CD4-positive, alpha-beta T cell treated with Interferon alpha-2 for 1 hour (primary cell): ENCODE data around the gene KDM5B.
"Not testable (repeated sequence)": the region's sequence is repeated elsewhere in the genome, so short reads cannot be mapped to it uniquely, and the experiment has no call there.

Source experiments
- DNase-seq, 2 donors: peaks; one replicate each; pipeline ENCODE4 v3.0.0-alpha.2; 2020 to 2022

The KDM5B gene

DNA sequence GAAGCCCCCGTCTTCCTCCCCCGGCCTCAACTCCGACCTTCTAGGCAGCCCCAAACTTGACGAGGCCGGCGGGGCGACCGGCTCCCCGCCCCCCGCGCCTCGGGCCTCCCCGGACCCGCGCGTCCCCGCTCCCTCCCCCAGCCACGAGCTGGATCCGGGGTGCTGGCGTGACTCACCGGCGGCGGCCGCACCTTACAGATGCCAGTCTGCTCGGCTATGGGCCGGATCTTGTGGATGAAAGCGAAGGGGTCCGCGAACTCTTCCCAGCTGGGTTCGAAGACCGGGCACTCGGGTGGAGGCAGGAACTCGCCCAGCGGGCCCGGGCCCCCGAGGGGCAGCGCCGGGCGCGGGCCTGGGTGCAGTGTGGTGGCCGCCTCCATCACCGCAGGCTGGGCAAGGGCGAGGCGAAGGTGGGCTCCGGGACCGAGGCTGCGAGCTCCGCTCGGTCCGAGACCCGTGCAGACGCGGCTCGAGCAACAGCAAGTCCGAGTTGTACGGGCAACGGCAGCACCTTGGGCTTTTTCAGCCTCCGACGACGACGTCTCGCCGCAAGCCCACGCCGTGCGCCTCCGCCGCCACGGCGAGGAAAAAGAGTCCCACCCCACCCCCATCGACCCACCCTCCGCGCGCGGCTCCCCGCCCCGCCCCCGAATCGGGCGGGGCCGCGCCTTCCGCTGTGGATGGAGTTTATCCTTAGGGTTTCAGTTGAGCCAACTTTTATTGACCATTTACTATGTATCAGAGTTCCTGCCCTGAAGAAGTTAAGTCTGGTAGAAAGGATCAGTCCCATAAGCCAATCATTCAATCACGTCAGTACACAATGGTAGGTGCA lies at the start of gene KDM5B:
Gene KDM5B, minus strand, starts transcription at position 496 of the 832 bp plus-strand sequence. Its CDS starts 116 bp downstream, at position 380.
- peak; percentile 50 to 67 for DNase-seq

DNA sequence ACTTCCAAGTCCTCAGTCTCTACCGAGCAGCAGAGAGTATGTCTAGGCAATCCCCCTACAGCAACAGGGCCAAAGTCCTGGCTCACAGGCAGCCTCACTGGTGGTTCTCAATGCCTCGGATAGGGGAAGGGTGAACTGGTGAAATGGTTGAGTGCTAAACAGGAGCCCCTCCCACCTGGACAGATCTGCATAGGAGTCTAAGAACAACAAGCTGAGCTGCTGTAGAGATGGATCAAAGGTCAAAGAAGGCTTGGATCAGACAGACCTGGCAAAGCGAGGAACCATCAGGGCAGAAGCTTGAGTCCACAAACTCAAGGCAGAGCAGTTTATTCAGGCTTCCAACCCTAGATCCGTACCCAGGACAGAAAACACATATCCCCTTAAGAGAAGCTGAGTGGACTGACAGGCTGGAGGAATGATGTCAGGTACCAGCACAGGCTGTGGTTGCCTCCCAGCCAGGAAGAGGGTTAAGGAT lies 49.0 kb upstream of the KDM5B start:
- no peak for DNase-seq

DNA sequence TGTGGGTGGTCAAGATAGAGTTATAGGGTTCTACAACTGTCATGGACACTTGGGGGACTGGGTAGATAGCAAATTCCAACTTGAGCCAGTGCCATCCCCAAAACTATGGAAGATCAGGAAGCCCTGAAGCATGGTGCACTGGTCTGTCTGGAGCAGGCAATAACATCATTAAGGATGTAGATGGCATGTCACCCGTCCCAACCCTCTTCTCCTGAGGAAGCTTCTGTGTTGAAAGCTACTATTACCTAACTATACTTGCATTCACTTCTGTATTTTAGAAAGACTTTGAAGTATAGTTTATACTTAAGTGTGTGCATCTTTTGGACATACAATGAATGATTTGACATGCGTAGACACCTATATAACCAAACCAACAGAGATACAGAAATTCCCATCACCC lies 47.8 kb upstream of the KDM5B start:
- DNase-seq, result no peak

DNA sequence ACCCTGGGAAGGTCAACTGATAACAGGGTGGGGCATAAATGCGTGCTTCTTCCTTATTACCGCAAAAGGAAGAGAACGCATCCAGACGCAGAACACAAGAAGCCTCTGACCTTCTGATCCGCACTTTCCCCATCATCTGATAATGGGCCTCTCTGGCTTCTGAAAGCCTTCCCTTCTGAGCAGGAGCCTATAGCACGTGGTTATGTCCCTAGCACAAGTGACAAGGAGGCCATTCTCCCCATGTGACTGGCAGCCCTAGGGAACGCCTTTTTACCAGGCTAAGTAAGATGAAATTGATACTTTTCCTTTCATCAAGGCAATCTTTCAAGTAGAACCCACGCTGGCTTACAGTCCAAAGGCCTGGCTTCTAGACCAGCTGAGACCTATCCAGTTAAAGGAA lies 46.6 kb upstream of the KDM5B start:
- DNase-seq, result no peak

DNA sequence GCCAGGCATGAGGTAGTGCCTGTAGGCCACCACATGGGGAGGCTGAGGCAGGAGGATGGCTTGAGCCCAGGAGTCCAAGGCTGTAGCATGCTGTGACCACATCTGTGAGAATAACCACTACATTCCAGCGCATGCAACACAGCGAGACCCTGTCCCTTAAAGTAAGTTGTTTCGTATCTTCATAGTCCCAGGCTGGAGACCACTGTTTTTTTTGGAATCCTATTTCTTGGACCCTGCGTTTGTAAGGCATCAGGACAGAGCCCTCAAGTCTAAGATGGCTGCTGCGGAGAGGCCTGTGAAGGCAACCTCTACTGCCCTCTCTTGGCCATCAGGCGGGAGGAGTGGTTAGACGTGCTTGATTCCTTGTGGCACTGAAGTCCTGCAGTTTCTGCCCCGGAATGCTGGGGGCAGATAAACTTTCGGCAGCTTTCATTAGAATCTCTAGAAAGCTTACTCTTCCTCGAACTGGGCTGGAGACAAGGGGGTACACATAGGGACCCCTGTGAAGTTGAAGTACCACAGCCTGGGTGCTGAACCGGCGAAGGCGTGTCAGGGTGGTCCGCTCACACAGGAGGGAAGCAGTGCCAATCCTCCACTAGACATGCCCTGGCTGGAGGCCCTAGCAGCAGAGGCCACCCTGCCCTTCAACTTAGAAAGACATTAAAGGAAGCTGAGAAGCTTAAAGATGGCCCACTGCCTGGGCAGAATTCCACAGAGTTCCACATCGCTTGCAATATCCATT lies 44.1 kb upstream of the KDM5B start:
- peak; percentile 23 to 50 for DNase-seq

DNA sequence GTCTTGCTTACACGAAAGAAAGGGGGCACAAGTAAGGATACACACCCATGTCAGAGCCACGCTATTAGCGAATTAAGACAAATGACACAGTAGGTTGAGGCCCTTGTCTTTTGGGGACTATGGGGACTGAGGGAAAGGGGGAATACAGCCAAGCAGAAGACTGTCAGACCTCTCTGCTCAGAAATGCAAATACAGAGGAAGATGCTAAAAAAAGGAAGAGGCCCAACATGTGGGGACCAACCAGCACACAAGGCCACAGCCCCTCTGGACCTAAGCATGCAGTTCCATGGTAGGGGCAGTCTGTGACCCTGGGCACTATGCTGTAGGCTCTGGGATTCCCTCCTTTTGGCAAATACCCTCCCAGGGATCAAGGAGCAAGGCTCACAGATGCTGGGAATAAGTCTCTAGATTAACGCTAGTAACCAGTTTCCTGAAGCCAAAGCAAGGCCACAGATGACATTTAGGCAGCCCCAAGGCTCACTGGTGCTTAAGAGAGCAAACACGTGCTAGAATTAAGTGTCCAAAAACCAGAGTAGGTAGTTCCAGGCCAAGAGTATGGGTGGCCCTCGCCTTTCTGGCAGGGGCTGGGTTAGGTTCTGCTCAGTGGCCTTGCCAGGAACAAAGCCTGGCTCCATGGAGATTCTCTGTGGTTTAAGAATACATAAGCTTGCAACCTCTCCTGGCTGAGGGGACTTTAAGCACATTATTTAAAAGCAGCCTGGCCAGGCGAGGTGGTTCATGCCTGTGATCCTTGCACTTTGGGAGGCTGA lies 42.6 kb upstream of the KDM5B start:
- no peak for DNase-seq

DNA sequence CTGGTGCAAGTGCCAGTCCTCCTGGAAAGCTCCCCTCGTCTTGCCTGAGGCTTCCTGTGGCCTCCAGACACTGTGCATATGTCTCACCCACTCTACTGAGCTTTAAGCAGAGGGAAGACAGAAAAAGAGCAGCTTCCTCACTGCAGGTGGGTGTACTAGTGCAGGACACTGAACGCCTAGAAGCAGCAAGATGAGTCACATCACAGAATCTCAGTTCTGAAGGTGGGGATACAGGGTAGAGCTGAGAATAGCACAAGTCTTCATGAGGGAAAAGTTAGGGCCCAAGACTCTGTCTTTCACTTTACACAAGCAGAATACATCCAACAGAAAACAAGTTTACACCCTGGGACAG lies 39.9 kb upstream of the KDM5B start:
- DNase-seq, result no peak

DNA sequence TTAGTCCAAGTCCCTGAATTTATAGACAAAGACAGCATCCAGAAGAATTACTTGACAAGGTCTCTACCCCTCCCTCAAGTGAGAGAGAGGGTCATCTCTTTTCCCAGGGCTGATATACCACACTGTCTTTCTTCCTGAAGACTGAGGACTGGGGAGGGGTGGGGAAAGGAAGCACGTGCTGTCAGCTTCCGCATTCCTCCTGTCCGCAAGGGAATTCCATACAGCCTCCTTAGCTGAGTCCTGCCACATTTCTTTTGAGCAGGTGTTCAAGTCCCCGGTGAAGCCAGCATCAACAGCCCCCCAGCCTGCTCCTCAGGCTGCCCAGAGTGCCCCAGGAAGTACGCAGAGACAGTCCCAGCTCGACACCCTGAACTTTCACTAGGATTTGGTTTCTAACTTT lies 36.7 kb upstream of the KDM5B start:
- no peak for DNase-seq

DNA sequence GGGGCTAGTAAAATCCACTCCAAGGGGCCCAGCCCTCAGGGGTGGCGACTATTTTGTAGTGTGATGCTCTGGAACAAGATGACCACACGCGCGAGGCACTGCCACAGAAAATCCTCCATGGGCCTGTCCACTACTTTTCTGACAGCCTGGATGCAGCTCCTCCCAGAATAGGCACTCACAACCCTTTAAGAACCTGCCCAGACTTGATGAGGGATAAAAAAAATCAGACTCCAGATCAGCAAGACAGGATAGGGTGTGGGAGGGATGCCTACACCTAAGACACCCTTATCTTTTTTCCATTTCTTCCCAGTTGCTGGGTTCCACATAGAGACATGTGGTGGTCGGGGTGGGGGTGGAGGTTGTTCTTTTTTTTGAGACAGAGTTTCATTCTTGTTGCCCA lies 36.0 kb upstream of the KDM5B start:
- no peak for DNase-seq

DNA sequence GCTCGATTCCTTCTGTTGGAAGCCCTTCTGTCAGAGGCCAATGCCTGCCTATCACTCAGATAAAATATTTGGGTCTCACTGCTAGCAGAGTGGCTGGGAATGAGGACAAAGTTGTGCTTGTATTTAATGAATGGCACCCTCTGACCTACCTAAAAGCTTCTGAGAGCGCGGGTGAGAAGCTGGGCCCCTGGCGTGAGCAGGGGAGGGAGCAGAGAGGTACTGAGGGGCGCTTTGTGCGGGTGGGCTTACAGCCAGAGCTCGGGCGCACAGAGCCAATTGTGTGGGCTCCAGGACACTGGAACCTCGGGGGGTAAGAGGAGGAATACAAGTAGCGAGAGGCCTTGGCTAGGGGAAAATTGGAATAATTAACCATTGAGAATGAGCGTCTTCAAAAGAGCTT lies 34.9 kb upstream of the KDM5B start:
- no peak for DNase-seq

DNA sequence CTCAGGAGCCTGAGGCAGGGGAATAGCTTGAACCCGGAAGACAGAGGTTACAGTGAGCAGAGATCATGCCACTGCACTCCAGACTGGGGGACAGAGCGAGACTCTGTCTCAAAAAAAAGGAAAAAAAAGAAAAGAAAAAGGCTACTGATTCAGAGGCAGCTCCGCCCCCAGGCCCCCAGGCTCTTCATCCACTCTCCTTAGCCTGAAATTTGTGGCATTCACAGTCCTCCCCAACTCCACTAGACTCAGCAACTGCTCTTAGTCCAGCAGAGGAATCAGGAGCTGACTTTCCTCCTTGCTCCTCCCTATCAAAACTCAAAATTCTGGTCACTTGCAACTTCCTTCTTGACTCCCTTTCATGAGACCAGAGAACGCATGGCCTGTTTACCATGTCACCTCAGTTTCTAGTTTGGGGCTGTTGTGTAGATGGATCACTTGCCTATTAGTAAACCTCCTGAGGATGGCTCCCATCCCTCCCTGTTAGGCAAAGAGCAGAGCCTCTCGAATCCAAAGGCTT lies 29.6 kb upstream of the KDM5B start:
- no peak for DNase-seq

DNA sequence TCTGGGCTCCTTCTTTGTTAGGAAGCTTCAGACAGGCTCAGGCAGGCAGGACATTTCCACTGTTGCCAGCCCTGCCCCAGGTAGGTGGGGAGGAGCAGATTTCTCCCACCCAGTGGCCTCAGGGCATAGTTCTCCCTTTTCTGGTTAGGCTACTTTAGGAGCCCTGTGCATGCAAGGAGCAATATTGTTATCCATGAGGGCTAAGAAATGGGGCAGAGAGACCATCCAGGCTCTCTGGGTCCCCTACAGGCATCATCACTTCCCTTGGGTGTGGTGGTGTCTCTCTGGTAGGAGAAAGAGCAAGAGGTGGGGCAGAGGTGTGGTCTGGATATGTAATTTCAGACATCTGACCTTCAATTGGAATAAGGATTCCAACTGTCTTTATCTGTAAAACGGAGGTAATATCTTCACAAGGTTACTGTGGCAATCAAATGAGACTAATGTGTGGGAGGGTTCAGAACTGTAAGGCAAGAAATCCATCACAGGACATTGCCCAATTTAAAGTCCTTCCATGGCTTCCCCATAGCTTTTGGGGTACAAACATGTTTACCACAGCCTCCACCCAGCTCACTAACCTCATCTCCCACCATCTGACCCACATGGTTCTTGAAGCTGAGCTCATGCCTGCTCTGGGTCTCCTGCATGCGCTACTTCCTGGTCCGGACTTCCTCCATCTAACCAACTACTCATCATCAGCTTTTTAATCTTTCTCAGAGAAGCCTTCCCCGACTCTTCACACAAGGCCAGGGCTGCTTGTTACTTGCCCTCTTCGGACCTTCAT lies 28.6 kb upstream of the KDM5B start:
- no peak for DNase-seq

DNA sequence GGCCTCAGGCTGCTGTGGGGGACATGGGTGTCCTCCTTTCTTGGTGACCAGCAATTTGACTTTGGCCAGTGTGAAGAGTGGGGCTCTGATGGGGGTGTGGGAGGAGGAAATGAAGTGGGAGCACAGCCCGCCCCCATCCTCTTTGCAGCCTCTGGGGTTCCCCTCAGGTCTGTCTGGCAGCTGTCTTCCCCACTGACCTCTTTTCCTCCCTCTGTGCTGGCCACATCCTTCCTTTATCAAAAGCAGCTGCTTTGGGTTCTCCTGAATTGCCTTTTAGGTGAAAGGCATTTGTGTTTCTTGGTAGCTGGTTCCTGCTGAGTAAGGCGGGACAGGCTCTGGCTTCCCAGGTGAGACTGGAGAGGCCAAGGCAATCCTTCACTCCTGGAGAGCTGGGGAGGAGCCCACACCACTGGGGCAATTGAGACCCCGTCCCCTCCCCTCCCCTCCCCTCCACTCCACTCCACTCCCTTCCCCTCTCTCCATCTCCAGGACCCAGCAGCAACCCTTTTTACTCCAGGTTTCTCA lies 27.4 kb upstream of the KDM5B start:
- DNase-seq, result peak; percentile 19 to 57

DNA sequence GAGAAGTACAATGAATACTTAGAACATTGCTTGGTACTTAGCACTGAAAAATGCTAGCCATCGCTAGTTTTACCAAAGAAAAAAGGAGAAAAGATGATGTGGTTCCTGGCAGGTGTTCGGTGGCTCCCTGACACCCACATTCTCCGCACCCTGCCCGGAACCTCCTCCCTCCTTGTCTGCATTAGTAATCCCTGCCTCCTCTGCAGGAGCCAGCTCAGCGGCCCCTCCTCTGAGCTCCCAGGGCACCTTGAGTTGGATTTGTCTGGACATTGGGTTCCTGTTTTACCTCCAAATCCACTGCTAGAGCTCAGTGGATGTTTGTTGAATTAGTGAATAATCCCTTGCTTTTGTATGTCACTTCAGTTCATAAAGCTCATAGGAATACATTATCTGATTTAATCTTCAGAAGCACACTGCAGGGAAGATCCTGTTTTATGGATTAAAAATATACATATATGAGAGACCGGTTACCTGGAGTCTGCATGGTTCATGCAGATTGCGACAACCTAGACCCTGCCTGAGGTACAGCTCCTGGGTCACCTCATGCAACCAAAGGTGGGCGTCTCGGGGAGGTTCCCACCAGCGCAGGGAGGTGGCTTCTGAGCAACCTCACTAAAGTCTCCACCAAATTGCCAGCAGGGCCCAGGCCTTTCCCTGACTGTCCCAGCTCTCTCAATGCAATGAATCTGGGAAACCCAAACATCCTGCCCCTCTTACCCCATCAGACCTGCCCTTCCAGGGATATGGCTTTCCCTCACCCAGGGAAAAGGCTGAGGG lies 26.7 kb upstream of the KDM5B start:
- no peak for DNase-seq

DNA sequence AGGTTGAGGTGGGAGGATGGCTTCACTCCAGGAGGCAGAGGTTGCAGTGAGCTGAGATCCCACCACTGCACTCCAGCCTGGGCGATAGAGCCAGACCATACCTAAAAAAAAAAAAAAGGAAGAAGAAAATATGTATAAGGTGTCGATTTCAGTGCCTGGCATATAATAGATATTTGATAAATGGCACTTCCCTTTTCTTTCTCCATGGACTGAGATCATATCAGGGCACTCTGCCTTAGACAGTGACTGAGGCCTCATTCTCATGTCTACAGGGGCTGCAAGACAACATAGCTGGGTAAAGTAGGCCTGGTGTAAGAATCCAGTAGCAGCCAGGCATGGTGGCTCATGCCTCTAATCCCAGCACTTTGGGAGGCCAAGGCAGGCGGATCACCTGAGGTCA lies 23.7 kb upstream of the KDM5B start:
- DNase-seq, result no peak

DNA sequence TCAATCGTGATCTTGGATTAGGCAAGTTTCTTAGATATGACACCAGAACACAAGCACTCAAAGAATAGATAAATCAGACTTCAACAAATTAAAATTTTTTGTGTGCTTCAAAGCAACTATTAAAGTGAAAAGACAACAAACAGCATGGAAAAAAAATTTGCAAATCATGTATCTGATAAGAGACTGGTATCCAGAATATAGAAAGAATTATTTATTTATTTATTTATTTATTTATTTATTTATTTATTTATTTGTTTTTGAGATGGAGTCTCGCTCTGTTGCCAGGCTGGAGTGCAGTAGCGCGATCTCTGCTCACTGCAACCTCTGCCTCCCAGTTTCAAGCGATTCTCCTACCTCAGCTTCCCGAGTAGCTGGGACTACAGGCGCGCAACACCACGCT lies 21.0 kb upstream of the KDM5B start:
- DNase-seq, result not testable (repeated sequence)

DNA sequence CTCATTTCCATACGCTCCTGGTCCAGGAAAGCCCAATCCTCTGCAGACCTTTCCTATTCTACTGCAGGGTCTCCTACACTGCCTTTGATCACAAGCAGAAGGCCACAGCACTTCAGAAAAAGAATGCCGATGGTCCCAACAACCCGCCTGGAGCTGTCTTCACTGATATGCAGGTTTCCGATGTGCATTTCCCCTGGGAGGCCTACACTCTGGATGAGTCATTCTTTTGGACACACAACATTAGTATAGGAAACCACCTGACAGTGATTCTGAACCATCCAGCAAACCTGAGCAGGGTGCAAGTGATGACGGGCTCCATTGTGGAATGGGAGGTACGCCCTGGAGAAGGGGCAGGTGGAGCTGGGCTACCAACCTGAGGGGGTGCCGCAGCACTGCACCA lies 17.5 kb upstream of the KDM5B start:
- DNase-seq, result no peak

DNA sequence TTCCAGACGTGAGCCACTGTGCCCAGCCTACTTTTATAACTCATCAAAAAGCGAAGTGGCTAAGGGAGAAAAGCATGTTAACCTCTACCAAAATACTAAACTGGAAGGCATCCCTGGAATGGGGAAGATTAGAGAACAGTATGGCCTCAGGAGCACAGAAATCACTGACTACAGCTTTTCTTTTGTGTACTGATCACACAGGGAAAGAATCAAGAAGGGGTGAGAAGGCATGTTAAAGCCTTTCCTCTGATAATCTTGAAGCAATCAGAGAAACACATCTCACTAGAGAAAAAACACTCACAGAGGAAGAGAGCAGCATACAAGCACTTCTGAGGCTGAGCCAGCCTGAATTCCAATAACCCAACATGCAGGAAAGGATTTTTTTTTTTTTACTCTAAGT lies 13.2 kb upstream of the KDM5B start:
- DNase-seq, result no peak

DNA sequence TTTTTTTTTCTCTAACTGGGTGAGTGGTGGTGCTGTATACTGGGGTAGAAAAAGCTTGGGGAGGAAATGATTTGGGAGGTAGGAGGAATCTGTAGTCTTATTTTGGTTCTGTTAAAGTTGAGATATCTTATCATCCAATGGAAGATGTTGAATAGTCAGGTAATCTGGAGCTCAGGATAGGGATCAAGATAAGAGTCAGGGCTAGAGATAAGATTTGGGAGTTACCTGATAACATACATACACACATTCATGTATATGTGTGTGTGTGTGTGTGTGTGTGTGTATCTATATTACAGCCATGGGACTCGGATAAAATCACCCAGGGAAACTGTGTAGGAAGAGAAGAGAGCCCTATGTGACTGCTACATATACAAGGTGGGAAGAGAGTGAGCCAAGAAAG lies 10.6 kb upstream of the KDM5B start:
- DNase-seq, result no peak

DNA sequence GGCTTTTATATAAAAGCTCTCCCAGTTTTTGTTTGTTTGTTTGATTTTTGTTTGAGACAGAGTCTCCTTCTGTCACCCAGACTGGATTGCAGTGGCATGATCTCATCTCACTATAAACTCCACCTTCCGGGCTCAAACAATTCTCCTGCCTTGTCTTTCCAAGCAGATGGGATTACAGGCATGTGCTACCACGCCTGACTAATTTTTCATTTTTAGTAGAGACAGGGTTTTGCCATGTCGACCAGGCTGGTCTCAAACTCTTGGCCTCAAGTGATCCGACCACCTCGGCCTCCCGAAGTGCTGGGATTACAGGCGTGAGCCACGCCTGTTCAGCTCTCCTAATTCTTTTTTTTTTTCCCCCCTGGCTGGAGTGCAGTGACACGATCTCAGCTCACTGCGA lies 6.9 kb upstream of the KDM5B start:
- DNase-seq, result no peak
